Right atrium auricular region (tissue), 2 donors: Measurements from ENCODE around the gene OR8H1. TPM values are rescaled to one million over a fixed set of nuclear protein-coding genes. Genes with fewer than 3 reads are reported as not detected.

Experiments
- DNase-seq: peaks from one replicate; pipeline ENCODE4 v3.0.0-alpha.2; 2019; ENCODE audit warnings: low spot score
- H3K27ac ChIP-seq, 2 donors: fragments of 200-600 bp; sonication (generic); 1 replicate in 1 of 2; 2 replicates in 1 of 2; pipeline ENCODE4 v1.5.1; 2016 to 2019
- H3K27me3 ChIP-seq, 2 donors: fragments of 200-600 bp; sonication (generic); one replicate each; pipeline versions ENCODE4 v1.5.1 to v1.6.0; 2017 to 2019
- H3K36me3 ChIP-seq: fragments of 200-600 bp; sonication (generic); one replicate; pipeline ENCODE4 v1.5.1; 2016
- H3K4me1 ChIP-seq, 2 donors: fragments of 200-600 bp; sonication (generic); one replicate each; pipeline versions ENCODE4 v1.5.1 to v1.6.0; 2017 to 2019
- H3K4me3 ChIP-seq, 2 donors: fragments of 200-600 bp; sonication (generic); 1 replicate in 1 of 2; 2 replicates in 1 of 2; pipeline ENCODE4 v1.5.1; 2017 to 2019; ENCODE audit warnings: mild to moderate bottlenecking in 1 of 2, moderate library complexity in 1 of 2
- H3K9me3 ChIP-seq, 2 donors: fragments of 200-600 bp; sonication (generic); one replicate each; pipeline ENCODE4 v1.5.1; 2019
- total RNA-seq, 2 donors: library from RNA; depleted of rRNA; stranded (reverse); fragments of >200 nt; gene quantifications; one replicate each; pipeline ENCODE4 v1.1.0, GENCODE V29; 2016
- TF ChIP-seq, protein P1 (sequence below), 2 donors: fragments of 200-600 bp; sonication (generic); IDR thresholded peaks; one replicate each; pipeline ENCODE4 v1.5.1; 2019; ENCODE audit warnings: antibody characterized with exemption in 2 of 2

OR8H1 gene, protein sequence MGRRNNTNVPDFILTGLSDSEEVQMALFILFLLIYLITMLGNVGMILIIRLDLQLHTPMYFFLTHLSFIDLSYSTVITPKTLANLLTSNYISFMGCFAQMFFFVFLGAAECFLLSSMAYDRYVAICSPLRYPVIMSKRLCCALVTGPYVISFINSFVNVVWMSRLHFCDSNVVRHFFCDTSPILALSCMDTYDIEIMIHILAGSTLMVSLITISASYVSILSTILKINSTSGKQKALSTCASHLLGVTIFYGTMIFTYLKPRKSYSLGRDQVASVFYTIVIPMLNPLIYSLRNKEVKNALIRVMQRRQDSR
- total RNA-seq: not detected

GRCh38 chr11:56292154-56292553 is at the start of gene OR8H1:
Gene OR8H1, minus strand, starts transcription at chr11:56292254. Its CDS starts 1,192 bp downstream, at chr11:56291062.
- Histone ChIP-seq H3K9me3 (no peaks in the 10 kb centered on the region), H3K36me3 (no peaks in the 10 kb centered on the region), H3K27me3 (no peaks in the 10 kb centered on the region), H3K4me3 (no peak within 1 kb of the TSS), H3K27ac (no peak within 1 kb of the TSS), H3K4me1 (no peaks in the 10 kb centered on the region)
- TF ChIP-seq, protein P1, sequence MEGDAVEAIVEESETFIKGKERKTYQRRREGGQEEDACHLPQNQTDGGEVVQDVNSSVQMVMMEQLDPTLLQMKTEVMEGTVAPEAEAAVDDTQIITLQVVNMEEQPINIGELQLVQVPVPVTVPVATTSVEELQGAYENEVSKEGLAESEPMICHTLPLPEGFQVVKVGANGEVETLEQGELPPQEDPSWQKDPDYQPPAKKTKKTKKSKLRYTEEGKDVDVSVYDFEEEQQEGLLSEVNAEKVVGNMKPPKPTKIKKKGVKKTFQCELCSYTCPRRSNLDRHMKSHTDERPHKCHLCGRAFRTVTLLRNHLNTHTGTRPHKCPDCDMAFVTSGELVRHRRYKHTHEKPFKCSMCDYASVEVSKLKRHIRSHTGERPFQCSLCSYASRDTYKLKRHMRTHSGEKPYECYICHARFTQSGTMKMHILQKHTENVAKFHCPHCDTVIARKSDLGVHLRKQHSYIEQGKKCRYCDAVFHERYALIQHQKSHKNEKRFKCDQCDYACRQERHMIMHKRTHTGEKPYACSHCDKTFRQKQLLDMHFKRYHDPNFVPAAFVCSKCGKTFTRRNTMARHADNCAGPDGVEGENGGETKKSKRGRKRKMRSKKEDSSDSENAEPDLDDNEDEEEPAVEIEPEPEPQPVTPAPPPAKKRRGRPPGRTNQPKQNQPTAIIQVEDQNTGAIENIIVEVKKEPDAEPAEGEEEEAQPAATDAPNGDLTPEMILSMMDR (IDR thresholded peaks at IDR 0.05): no peak
- DNase-seq: no peak

DNA sequence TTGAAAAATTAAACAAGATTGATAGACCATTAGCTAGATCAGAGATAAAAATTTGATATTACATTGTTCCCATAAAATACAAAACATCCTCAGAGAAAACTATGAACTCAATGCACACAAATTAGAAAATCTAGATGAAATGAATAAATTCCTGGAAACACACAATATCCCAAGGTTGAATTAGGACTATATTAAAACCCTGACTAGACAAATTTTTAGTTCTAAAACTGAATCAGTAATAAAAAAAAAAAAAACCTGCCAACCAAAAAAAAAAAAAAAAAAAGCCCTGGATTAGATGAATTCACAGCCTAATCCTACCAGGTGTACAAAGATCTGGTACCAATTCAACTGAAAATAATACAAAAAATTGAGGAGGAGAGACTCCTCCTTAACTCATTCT is 48.2 kb upstream of the OR8H1 start:
- Histone ChIP-seq H3K27ac (no peak overlapping the region), H3K4me1 (no peaks in the 10 kb centered on the region), H3K27me3 (no peaks in the 10 kb centered on the region), H3K4me3 (no peak overlapping the region), H3K9me3 (no peaks in the 10 kb centered on the region), H3K36me3 (no peaks in the 10 kb centered on the region)
- TF ChIP-seq, protein P1 (IDR thresholded peaks at IDR 0.05): no peak
- no peak for DNase-seq

DNA sequence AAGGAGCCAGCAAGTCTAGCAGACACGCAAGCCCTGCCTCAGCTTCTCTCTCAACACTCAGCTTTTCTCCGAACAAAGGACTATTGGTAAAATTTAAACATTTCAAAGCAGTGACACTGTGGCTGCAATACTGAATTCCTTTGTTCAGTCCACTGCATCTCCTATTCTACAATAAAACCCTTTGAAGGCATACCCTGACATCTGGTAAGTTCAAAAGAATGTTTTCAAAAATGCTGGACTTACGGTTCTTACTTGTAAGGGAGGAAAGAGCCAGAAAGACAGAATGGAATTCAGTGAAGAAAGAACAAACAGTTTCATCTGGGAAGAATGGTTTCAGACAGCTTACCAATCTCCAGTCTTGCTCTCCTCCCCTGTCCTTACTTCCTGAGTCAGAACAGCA is 41.1 kb upstream of the OR8H1 start:
- H3K4me3 ChIP-seq: no peak overlapping the region
- no peaks in the 10 kb centered on the region for H3K36me3 ChIP-seq
- TF ChIP-seq, protein P1 (IDR thresholded peaks at IDR 0.05): no peak
- H3K27ac ChIP-seq: no peak overlapping the region
- H3K9me3 ChIP-seq: no peaks in the 10 kb centered on the region
- no peaks in the 10 kb centered on the region for H3K4me1 ChIP-seq
- H3K27me3 ChIP-seq: no peaks in the 10 kb centered on the region
- DNase-seq: no peak

- Histone ChIP-seq H3K27me3 (no peaks in the 10 kb centered on the region), H3K27ac (no peak overlapping the region), H3K4me3 (no peak overlapping the region), H3K9me3 (no peaks in the 10 kb centered on the region), H3K4me1 (no peaks in the 10 kb centered on the region), H3K36me3 (no peaks in the 10 kb centered on the region)
- TF ChIP-seq, protein P1 (IDR thresholded peaks at IDR 0.05): no peak
- DNase-seq: no peak
These were observed 39.9 kb upstream of the OR8H1 start for GRCh38 chr11:56331861-56332491.

GRCh38 chr11:56314844-56315243 is 22.8 kb upstream of the OR8H1 start, which contains the start of gene OR8K3:
Gene OR8K3, plus strand, starts transcription at chr11:56315144. Its CDS starts 3,163 bp downstream, at chr11:56318307.
- Histone ChIP-seq H3K4me1 (no peaks in the 10 kb centered on the region), H3K27me3 (no peaks in the 10 kb centered on the region), H3K9me3 (no peaks in the 10 kb centered on the region), H3K27ac (no peak within 1 kb of the TSS), H3K4me3 (no peak within 1 kb of the TSS), H3K36me3 (no peaks in the 10 kb centered on the region)
- TF ChIP-seq, protein P1 (IDR thresholded peaks at IDR 0.05): no peak
- DNase-seq: no peak
